Ramos (cell line): ENCODE data around the gene GNA14.
"Not testable (repeated sequence)": the region's sequence is repeated elsewhere in the genome, so short reads cannot be mapped to it uniquely, and the experiment has no call there.

ENCODE experiments used
- in situ Hi-C: fragments of 300-500 bp; cut with MboI; formaldehyde crosslinking; loops from one replicate; pipeline ENCODE4 v1.14.3; 2022; ENCODE audit warnings: low sequenced_read_pairs; ENCODE audit not compliant: unreplicated experiment

Gene GNA14

DNA sequence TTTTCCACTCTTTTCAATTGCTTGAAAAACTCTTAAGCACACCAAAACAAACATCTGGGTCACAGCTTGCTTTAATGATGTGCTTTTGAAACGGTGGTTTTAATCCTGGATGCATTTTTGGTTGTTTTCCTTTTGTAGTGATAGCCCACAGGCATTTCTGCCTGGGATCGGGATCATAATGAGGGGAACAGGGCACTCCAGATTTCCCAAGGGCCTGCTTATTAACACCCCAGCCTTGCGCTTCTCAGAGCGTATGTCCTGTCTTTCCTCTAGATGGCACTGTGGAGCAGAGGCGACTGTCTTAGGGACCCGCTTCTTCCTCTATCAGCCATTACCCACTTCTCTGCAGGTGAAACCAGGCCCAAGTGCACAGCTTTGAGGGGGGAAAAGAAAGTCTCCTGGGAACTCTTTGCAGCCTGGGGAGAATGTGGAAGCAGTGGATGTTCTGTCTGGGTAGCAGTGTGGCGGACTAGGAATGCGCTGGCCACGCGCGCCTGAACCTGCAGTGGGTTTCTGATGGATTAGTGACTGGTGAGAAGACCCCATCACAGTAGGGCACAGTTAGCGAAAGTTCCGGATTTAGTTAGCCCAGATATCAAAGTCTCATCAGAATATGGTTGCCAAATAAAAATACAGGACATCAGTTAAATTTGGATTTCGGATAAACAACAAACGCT, 190.1 kb downstream of the GNA14 start:
- in situ Hi-C loops: loop anchor here (25.0 kb wide), 1 partner anchor 296 kb away; no protein-coding TSS in a partner anchor

GRCh38 chr9:77456829-77457437, 191.2 kb downstream of the GNA14 start:
- in situ Hi-C loops: loop anchor here (25.0 kb wide), 1 partner anchor 295 kb away; no protein-coding TSS in a partner anchor

- in situ Hi-C loops: loop anchor here (25.0 kb wide), 1 partner anchor 293 kb away; no protein-coding TSS in a partner anchor
Observed at GRCh38 chr9:77455312-77455927, 192.7 kb downstream of the GNA14 start.

GRCh38 chr9:77454663-77455062, 193.5 kb downstream of the GNA14 start:
- in situ Hi-C loops: loop anchor here (25.0 kb wide), 1 partner anchor 292 kb away; no protein-coding TSS in a partner anchor

DNA sequence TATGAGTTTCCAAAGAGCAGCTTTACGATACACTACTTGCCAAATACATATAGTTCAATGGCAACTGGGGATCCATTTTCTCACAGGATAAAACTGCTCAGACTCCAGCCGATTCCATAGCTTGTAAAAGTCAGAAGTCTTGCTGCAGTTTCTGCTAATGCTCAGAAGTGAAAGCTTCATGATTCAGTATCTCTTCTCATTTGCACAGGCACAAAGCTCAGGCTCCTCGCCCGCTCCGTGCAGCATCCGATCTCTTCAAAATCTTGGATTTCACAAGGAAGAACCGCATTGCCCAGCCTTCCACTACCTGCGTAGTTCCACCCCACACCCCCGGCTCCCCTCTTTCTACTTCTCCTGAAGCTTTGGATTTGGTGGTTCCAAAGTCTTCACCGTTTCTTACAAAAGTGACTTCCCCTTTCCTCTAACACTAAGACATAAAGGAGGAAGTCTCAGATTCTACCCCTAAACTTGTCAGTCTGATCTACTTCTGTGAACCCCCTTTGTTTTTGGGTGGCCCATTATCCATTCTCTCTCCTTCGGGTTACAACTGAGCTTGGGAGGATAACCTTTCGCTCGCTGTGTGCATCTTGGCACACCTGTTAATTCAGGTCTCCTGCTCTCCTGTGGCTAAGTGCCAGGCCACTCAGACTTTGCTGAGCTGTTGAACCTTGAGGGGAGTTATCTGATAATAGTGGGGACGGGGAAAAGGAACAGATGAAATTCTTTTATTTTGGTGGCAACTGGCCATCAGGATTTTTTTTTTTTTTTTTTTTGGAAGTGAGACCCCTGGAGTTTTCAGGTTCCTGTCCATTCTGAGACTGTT, 194.1 kb downstream of the GNA14 start:
- in situ Hi-C loops: loop anchor here (25.0 kb wide), 1 partner anchor 292 kb away; no protein-coding TSS in a partner anchor

- in situ Hi-C loops: loop anchor here (25.0 kb wide), 1 partner anchor 289 kb away; no protein-coding TSS in a partner anchor
Observed at GRCh38 chr9:77451507-77451906, 196.6 kb downstream of the GNA14 start.

GRCh38 chr9:77450085-77450475, 198.0 kb downstream of the GNA14 start:
- in situ Hi-C loops: loop anchor here (25.0 kb wide), 1 partner anchor 288 kb away; no protein-coding TSS in a partner anchor

DNA sequence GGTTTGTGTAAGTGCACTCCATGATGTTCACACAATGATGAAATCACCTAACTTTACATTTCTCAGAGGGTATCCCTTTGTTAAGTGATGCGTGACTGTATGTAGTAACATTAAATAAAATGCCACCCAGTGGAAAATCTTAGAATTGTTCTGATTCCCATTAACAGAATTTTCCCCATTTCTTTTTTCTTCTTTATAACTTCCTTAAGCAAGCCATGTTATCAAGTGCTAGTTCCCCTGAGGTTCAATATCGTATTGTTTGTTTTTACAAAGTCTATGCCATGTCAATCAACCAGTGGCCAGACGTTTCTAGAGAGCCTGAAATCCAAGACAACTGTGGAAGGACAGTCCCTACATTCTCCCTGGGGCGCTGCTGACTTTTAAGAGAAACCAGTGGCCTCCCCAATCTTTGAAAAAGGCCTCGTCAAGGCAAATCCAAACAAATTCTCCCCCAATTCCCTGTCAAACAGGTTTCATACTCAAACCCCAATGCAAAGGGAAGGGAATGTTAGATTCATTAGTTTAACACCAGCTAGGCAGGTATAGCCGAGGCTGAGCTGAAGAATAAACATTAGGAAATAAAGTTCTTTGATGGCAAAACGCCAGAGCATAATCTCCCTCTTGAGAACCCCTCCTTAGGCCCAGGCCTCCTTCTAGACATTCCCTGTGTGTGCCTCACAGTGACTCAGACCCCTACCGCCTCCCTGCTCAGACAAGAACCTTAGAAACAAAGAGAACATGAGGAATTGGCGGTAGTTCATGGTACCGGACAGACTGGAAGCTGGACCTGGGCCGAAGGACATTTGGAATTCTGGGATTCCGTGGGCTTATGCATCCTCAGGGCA, 198.7 kb downstream of the GNA14 start:
- in situ Hi-C loops: loop anchor here (25.0 kb wide), 1 partner anchor 287 kb away; no protein-coding TSS in a partner anchor

DNA sequence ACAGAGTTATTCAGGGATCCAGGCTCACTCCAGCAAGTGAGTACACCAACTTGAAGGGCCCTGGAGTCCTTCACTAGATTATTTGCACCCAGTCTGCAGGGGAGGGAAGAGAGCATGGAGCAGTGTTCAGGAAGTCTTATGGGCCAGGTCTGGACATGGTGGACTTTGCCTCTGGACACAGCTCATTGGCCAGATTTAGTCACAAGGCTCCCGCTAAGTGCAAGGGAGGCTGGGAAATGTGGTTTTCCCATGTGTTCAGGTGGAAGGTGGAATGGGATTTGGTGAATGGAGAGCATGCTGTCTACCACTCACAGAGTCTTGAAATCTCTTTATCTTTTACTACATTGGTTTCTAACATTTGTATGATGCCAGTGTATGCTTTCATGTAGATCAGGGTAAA, 200.5 kb downstream of the GNA14 start:
- in situ Hi-C loops: no loop called here

- in situ Hi-C loops: no loop called here
Observed at GRCh38 chr9:77442436-77442835, 205.7 kb downstream of the GNA14 start.

DNA sequence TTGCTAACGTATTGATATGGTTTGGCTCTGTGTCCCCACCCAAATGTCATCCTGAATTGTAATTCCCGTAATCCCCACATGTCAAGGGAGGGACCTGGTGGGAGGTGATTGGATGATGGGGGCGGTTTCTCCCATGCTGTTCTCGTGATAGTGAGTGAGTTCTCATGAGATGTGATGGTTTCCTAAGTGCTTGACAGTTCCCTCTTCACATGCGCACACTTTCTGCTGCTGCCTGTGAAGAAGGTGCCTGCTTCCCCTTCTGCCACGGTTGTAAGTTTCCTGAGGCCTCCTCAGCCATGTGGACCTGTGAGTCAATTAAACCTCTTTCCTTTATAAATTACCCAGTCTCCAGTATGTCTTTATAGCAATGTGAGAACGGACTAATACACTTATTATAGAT, 207.0 kb downstream of the GNA14 start:
- in situ Hi-C loops: not testable (repeated sequence)

DNA sequence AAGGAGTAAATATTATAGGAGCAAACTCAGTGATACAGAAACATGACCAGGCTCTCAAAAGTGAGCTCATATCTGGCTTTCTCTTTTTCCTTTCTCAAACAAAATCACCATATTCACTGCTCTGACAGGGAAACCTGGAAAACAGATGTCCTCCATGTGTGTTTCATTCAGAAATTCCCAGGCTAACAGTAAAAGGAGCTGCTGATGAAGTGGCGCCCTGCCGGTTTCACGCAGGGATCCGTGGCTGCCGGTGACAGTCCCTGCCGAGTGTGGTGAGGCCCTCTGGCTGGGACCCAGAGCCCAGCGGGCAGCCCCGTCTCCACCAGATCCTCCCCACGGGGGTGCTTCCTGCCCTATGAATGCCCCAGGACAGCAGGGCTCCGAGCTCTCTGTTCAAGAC, 208.1 kb downstream of the GNA14 start:
- in situ Hi-C loops: no loop called here

- in situ Hi-C loops: no loop called here
Observed at GRCh38 chr9:77438653-77439052, 209.5 kb downstream of the GNA14 start.

GRCh38 chr9:77435688-77436087, 212.4 kb downstream of the GNA14 start:
- in situ Hi-C loops: no loop called here

- in situ Hi-C loops: no loop called here
Observed at GRCh38 chr9:77435277-77435676, 212.8 kb downstream of the GNA14 start.

- in situ Hi-C loops: no loop called here
Observed at GRCh38 chr9:77433675-77434445, 214.3 kb downstream of the GNA14 start.

DNA sequence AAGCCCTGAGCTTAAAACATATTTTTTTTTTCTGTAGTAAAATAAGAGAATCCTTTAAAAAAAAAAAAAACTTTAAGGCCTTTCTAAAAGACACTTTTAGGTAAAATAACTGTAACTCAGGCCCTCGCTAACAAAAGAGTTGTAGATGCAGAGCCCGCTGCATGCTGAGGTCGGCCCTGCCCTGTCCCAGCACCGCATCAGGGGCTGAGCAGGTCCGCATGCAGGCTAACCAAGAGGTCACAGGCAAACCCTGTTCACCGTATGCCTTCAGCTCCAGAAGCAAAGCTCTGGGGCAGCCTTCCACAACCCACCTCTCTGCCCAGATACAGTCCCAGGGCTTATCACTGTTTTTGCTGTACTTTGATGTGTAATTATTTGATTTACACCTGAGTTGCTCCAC, 216.1 kb downstream of the GNA14 start:
- in situ Hi-C loops: no loop called here

GRCh38 chr9:77429928-77430327, 218.2 kb downstream of the GNA14 start:
- in situ Hi-C loops: no loop called here
